WTC11 (cell line): Measurements from ENCODE around the gene CEBPG. TPM values are rescaled to one million over a fixed set of nuclear protein-coding genes. Genes with fewer than 3 reads are reported as not detected.

ENCODE experiments used
- ATAC-seq: fragments of 200-7000 bp; cut with Tn5 transposase; 2 replicates; pipeline ENCODE4 v1.10.0; 2021; ENCODE audit warnings: mild to moderate bottlenecking, moderate library complexity
- CTCF ChIA-PET: fragments of 300-600 bp; sonication (Branson Sonifier 250); formaldehyde crosslinking; loops from one replicate; lab custom pipeline; 2021; ENCODE audit warnings: antibody characterized with exemption; lab: Charles Lee
- POLR2A ChIA-PET: fragments of 350-600 bp; sonication (Branson Sonifier 250); formaldehyde crosslinking; loops from one replicate; lab custom pipeline; 2021; ENCODE audit warnings: antibody characterized with exemption; lab: Charles Lee
- DNase-seq: peaks from one replicate; pipeline ENCODE4 v3.0.0; 2021; ENCODE audit warnings: low spot score
- H3K27ac Mint-ChIP-seq: 2 replicates; pipeline ENCODE4 v1.8.0; 2021; ENCODE audit warnings: mixed read lengths
- H3K27me3 Mint-ChIP-seq: 2 replicates; pipeline ENCODE4 v1.8.0; 2021; ENCODE audit warnings: low read depth, mild to moderate bottlenecking, moderate library complexity, mixed read lengths
- H3K36me3 Mint-ChIP-seq: 2 replicates; pipeline ENCODE4 v1.8.0; 2021; ENCODE audit warnings: mixed read lengths
- H3K4me1 Mint-ChIP-seq: 2 replicates; pipeline ENCODE4 v1.8.0; 2022; ENCODE audit warnings: mixed read lengths
- H3K4me3 Mint-ChIP-seq: 2 replicates; pipeline ENCODE4 v1.8.0; 2021; ENCODE audit warnings: mild to moderate bottlenecking, moderate library complexity, mixed read lengths
- H3K9me3 Mint-ChIP-seq: 2 replicates; pipeline ENCODE4 v1.8.0; 2021; ENCODE audit warnings: mixed read lengths
- ATF1 ChIP-seq: sonication (generic); formaldehyde crosslinking; IDR thresholded peaks from 2 replicates; pipeline ENCODE4 v1.8.1; 2023; ENCODE audit warnings: mild to moderate bottlenecking, moderate library complexity, missing genetic modification reagents
- CBFB ChIP-seq: sonication (generic); formaldehyde crosslinking; IDR thresholded peaks from 2 replicates; pipeline ENCODE4 v1.8.1; 2022; ENCODE audit warnings: mild to moderate bottlenecking, low read depth, missing genetic modification reagents
- ERG ChIP-seq: fragments of 250-450 bp; sonication (Bioruptor Pico); IDR thresholded peaks from 2 replicates; pipeline ENCODE4 v1.8.0; 2021; ENCODE audit warnings: mild to moderate bottlenecking
- GABPB1 ChIP-seq: sonication (generic); formaldehyde crosslinking; IDR thresholded peaks from 2 replicates; pipeline ENCODE4 v1.8.1; 2023; ENCODE audit warnings: mild to moderate bottlenecking, missing genetic modification reagents
- MLX ChIP-seq: sonication (generic); formaldehyde crosslinking; IDR thresholded peaks from 2 replicates; pipeline ENCODE4 v1.8.1; 2023; ENCODE audit warnings: mild to moderate bottlenecking, missing genetic modification reagents, moderate library complexity
- MXD4 ChIP-seq: fragments of 250-450 bp; sonication (Bioruptor Pico); IDR thresholded peaks from 2 replicates; pipeline ENCODE4 v1.8.0; 2021; ENCODE audit warnings: mild to moderate bottlenecking, moderate library complexity, borderline replicate concordance
- NFE2L1 ChIP-seq: sonication (generic); formaldehyde crosslinking; IDR thresholded peaks from 2 replicates; pipeline ENCODE4 v1.8.1; 2023; ENCODE audit warnings: missing genetic modification reagents
- PRRX2 ChIP-seq: fragments of 250-450 bp; sonication (Bioruptor Pico); IDR thresholded peaks from 2 replicates; pipeline ENCODE4 v1.8.0; 2021; ENCODE audit warnings: mild to moderate bottlenecking
- SMAD3 ChIP-seq: sonication (generic); formaldehyde crosslinking; IDR thresholded peaks from 2 replicates; pipeline ENCODE4 v1.8.0; 2022; ENCODE audit warnings: missing genetic modification reagents, mild to moderate bottlenecking, borderline replicate concordance
- SOX15 ChIP-seq: fragments of 250-450 bp; sonication (Bioruptor Pico); IDR thresholded peaks from 2 replicates; pipeline ENCODE4 v1.9.0; 2021; ENCODE audit warnings: mild to moderate bottlenecking
- ZNF121 ChIP-seq: sonication (generic); formaldehyde crosslinking; IDR thresholded peaks from 2 replicates; pipeline ENCODE4 v1.8.0; 2023; ENCODE audit warnings: missing genetic modification reagents
- ZNF263 ChIP-seq: sonication (generic); formaldehyde crosslinking; IDR thresholded peaks from 2 replicates; pipeline ENCODE4 v1.8.1; 2022; ENCODE audit warnings: low read depth, mild to moderate bottlenecking, moderate library complexity, missing genetic modification reagents
- total RNA-seq: library from RNA; stranded (reverse); gene quantifications from 3 replicates; pipeline ENCODE4 v1.2.3, GENCODE V29; 2021
- TF ChIP-seq, protein P1 (sequence below): sonication (generic); formaldehyde crosslinking; IDR thresholded peaks from 2 replicates; pipeline ENCODE4 v1.8.0; 2022; ENCODE audit warnings: mild to moderate bottlenecking, missing genetic modification reagents
- TF ChIP-seq, protein P2 (sequence below): fragments of 250-450 bp; sonication (Bioruptor Pico); IDR thresholded peaks from 2 replicates; pipeline ENCODE4 v1.9.0; 2021; ENCODE audit warnings: moderate library complexity, mild to moderate bottlenecking, inconsistent platforms, borderline replicate concordance
- TF ChIP-seq, protein P3 (sequence below): fragments of 250-450 bp; sonication (Bioruptor Pico); IDR thresholded peaks from 2 replicates; pipeline ENCODE4 v1.9.0; 2021; ENCODE audit warnings: mild to moderate bottlenecking

The CEBPG gene
- total RNA-seq, 1 experiment from 2014 or later, result 33.1 TPM

DNA sequence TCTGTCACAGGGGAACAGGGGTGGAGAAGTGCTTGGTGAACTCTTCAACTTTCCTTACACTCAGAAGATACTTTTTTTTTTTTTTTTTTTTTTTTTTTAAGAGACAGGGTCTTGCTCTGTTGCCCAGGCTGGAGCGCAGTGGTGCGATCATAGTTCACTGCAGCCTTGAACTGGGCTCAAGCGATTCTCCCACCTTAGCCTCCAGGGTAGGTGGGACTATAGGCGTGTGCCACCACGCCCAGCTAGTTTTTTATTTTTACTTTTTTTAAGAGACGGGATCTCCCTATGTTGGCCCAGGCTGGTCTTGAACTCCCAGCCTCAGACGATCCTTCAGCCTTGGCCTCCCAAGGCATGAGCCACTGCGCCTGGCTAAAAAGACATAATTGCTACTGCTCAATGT is 11.5 kb downstream of the CEBPG start:
- Mint-ChIP-seq H3K4me3 (no peak overlapping the region), H3K4me1 (peaks cover 16% of the 10 kb centered on the region), H3K27me3 (no peaks in the 10 kb centered on the region), H3K27ac (no peak overlapping the region), H3K9me3 (no peaks in the 10 kb centered on the region), H3K36me3 (peaks cover 2% of the 10 kb centered on the region; the same call in 1 of the 2 replicates)
- ATAC-seq (no peak), DNase-seq (no peak)
- ChIA-PET CTCF (interaction anchor here (1.1 kb wide), 1 partner anchor 208 kb away, joined by 3 read pairs; no protein-coding TSS in a partner anchor), POLR2A (interaction anchor here (0.7 kb wide), 1 partner anchor 1066 kb away, joined by 9 read pairs; no protein-coding TSS in a partner anchor)
- TF ChIP-seq MLX (CRISPR knock-in tag), result no peak
- TF ChIP-seq ZNF121, result peak; percentile 68
- TF ChIP-seq, protein P1, sequence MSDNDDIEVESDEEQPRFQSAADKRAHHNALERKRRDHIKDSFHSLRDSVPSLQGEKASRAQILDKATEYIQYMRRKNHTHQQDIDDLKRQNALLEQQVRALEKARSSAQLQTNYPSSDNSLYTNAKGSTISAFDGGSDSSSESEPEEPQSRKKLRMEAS, result no peak
- no peak for TF ChIP-seq ERG (CRISPR knock-in tag)

DNA sequence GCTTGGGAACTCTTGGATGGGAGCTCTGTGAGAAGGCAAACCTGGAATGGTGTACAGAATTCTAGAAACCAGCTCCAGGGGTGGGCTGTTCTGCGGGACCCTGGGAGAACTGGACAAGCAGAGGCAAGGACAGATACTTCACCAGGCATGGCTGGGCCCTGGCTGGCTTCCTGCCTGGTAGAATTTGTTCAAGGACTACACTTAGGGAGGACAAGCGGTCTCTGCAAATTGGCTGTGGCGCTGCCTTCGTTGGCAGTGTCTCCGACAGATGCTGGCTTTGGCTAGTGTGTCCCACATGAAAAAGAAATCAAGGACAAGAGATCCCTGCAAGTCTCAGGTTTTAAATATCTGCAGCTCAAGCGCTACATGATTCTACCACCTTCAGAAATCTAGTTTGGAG is 12.4 kb downstream of the CEBPG start:
- no peak for TF ChIP-seq CBFB (CRISPR knock-in tag)
- H3K9me3 Mint-ChIP-seq, result no peaks in the 10 kb centered on the region
- H3K4me3 Mint-ChIP-seq, result no peak overlapping the region
- CTCF ChIA-PET, result interaction anchor here (0.7 kb wide), 1 partner anchor 144 kb away, joined by 3 read pairs; no protein-coding TSS in a partner anchor
- DNase-seq (no peak), ATAC-seq (no peak)
- peaks cover 1% of the 10 kb centered on the region; the same call in 1 of the 2 replicates for H3K36me3 Mint-ChIP-seq
- POLR2A ChIA-PET, result no interaction called here
- H3K27me3 Mint-ChIP-seq, result no peaks in the 10 kb centered on the region
- peak overlapping the region; percentile 74; the same call in 1 of the 2 replicates for H3K27ac Mint-ChIP-seq
- H3K4me1 Mint-ChIP-seq, result peaks cover 14% of the 10 kb centered on the region

- ATAC-seq, result no peak
- Mint-ChIP-seq H3K36me3 (no peaks in the 10 kb centered on the region; the same call in 1 of the 2 replicates), H3K9me3 (no peaks in the 10 kb centered on the region)
- TF ChIP-seq MLX (CRISPR knock-in tag) (no peak), PRRX2 (CRISPR knock-in tag) (no peak), ZNF263 (CRISPR knock-in tag) (no peak), NFE2L1 (CRISPR knock-in tag) (no peak), SOX15 (no peak), GABPB1 (CRISPR knock-in tag) (no peak), ATF1 (CRISPR knock-in tag) (no peak), MXD4 (CRISPR knock-in tag) (no peak), SMAD3 (CRISPR knock-in tag) (no peak)
- TF ChIP-seq, protein P2, sequence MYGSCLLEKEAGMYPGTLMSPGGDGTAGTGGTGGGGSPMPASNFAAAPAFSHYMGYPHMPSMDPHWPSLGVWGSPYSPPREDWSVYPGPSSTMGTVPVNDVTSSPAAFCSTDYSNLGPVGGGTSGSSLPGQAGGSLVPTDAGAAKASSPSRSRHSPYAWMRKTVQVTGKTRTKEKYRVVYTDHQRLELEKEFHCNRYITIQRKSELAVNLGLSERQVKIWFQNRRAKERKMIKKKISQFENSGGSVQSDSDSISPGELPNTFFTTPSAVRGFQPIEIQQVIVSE (CRISPR knock-in tag), result no peak
- TF ChIP-seq, protein P3, sequence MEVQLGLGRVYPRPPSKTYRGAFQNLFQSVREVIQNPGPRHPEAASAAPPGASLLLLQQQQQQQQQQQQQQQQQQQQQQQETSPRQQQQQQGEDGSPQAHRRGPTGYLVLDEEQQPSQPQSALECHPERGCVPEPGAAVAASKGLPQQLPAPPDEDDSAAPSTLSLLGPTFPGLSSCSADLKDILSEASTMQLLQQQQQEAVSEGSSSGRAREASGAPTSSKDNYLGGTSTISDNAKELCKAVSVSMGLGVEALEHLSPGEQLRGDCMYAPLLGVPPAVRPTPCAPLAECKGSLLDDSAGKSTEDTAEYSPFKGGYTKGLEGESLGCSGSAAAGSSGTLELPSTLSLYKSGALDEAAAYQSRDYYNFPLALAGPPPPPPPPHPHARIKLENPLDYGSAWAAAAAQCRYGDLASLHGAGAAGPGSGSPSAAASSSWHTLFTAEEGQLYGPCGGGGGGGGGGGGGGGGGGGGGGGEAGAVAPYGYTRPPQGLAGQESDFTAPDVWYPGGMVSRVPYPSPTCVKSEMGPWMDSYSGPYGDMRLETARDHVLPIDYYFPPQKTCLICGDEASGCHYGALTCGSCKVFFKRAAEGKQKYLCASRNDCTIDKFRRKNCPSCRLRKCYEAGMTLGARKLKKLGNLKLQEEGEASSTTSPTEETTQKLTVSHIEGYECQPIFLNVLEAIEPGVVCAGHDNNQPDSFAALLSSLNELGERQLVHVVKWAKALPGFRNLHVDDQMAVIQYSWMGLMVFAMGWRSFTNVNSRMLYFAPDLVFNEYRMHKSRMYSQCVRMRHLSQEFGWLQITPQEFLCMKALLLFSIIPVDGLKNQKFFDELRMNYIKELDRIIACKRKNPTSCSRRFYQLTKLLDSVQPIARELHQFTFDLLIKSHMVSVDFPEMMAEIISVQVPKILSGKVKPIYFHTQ, result no peak
- TF ChIP-seq, all 79 proteins: peak for 0
- peaks cover 9% of the 10 kb centered on the region for H3K4me1 Mint-ChIP-seq
- DNase-seq, result no peak
- H3K27ac Mint-ChIP-seq, result no peak overlapping the region
- ChIA-PET POLR2A (no interaction called here), CTCF (interaction anchor here (0.7 kb wide), 1 partner anchor 144 kb away, joined by 3 read pairs; no protein-coding TSS in a partner anchor)
- H3K4me3 Mint-ChIP-seq, result no peak overlapping the region
- H3K27me3 Mint-ChIP-seq, result no peaks in the 10 kb centered on the region
Measured at GRCh38 chr19:33386361-33386858, 12.9 kb downstream of the CEBPG start.
